ENCODE measurements around the gene HHAT.

GRCh38 chr1:210437781-210438180, 109.1 kb downstream of the HHAT start:
- TF ChIP-seq CTCF (IDR thresholded peaks at IDR 0.05; ENCODE audit: extremely low read depth in 1 of 2, insufficient read depth in 1 of 2, low read depth in 1 of 2, low read length in 2 of 2) (no peak), POLR2AphosphoS5 (IDR thresholded peaks at IDR 0.05; ENCODE audit: insufficient read depth, low read depth, low read length) (no peak)
